ENCODE measurements around the gene POLR3E. TPM values are rescaled to one million over a fixed set of nuclear protein-coding genes. Genes with fewer than 3 reads are reported as not detected.

POLR3E gene
- total and polyA plus RNA-seq, 2 donors (not counting 3 experiments of a cell fraction or from before 2014, with no cell fraction given): 48.3 to 62.2 TPM

DNA sequence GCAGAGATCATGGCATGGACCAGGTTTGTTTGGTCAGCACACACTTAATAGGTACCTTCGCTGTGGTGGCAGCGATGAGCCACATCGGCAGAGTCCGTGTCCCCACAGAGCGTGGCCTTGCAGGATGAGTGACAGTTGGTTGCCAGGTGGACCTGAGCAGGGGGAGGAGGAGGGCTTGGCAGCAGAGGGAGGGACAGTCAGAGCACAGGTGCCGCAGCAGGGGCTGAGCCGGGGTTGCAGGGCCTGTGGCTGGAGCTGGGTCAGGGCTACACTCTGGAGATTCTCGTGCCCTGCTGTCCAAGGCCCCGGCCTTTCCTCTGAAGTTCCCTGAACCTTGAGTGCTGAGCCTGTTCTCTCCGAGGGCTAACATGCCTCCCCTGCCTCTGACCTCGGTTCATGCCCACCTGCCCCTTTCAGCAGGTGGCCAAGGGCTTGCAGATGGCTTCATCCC, 24.8 kb downstream of the POLR3E start:
- H3K4me3 ChIP-seq (replicated peaks in 1 of 3; ENCODE audit: insufficient read depth in 1 of 3, low read depth in 1 of 3, low read length in 3 of 3): no peak overlapping the region
- no peak overlapping the region for H2AFZ ChIP-seq (ENCODE audit: low read depth, low read length)
- no TSS peak for BruUV-seq (replicated peaks)
- no peaks in the 10 kb centered on the region for H3K9me3 ChIP-seq (replicated peaks; ENCODE audit: control insufficient read depth, insufficient read depth, low read length)
- FAIRE-seq (no peak), DNase-seq (ENCODE audit: low read depth, low spot score) (no peak)
- CTCF ChIA-PET: interaction anchor here (1.2 kb wide), 2 partner anchors 17 to 112 kb away, joined by 3 to 9 read pairs; no protein-coding TSS in a partner anchor
- H3K36me3 ChIP-seq (ENCODE audit: control insufficient read depth in 2 of 2, extremely low read depth in 1 of 2, insufficient read depth in 2 of 2, low read length in 2 of 2): peaks cover 2 to 46% of the 10 kb centered on the region in 2 experiments
- intact Hi-C loops (cut with micrococcal nuclease): loop anchor here (5.0 to 10.0 kb wide), 2 partner anchors 353 to 1165 kb away; partner anchors contain the start of gene LDAF1
- no peak overlapping the region for H3K27ac ChIP-seq (ENCODE audit: insufficient read depth, low read depth, low read length)
- peaks cover 14% of the 10 kb centered on the region for H3K4me1 ChIP-seq (ENCODE audit: control insufficient read depth, extremely low read depth, insufficient read depth, low read length)
- H3K4me2 ChIP-seq (ENCODE audit: insufficient read depth, low read length): no peak overlapping the region
- dilution Hi-C loops (cut with MboI; ENCODE audit: extremely low pct_ligation_motif_present, low sequenced_read_pairs): no loop called here
- POLR2A ChIA-PET: no interaction called here
- H3K79me2 ChIP-seq (ENCODE audit: control insufficient read depth, insufficient read depth, low read length): peaks cover 6% of the 10 kb centered on the region
- TF ChIP-seq POLR2AphosphoS5 (IDR thresholded peaks at IDR 0.05; ENCODE audit: insufficient read depth, low read depth, low read length): no peak
- no peak for TF ChIP-seq MYC (IDR thresholded peaks at IDR 0.05; ENCODE audit: low read depth, low read length)
- H3K9me1 ChIP-seq (replicated peaks; ENCODE audit: control insufficient read depth, extremely low read depth, insufficient read depth, low read length): no peaks in the 10 kb centered on the region
- H3K9ac ChIP-seq (replicated peaks; ENCODE audit: extremely low read depth, insufficient read depth, low read length): no peak overlapping the region
- no peaks in the 10 kb centered on the region for H4K20me1 ChIP-seq (replicated peaks; ENCODE audit: control insufficient read depth, extremely low read depth, insufficient read depth, low read length)
- H3K27me3 ChIP-seq (ENCODE audit: control insufficient read depth in 2 of 2, insufficient read depth in 2 of 2, low read length in 2 of 2): no peaks in the 10 kb centered on the region

DNA sequence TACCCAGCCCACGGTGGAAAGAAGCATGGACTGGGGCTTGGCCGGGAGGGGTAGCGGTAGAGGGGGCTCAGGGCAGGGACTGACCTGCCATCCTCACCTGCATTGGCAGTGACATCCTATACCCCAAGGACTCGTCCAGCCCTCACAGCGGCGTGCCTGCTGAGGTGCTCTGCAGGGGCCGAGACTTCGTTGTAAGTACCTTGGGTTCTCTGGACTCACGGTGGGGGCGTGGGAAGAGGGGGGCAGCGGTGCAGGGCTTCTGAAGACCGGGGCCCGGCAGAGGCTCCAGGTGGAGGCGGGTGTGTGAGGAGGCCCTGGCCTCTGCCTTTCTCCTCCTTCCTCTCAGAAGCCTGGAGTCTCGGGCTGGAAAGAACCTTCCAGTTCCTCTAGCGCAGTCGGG, 25.5 kb downstream of the POLR3E start:
- peaks cover 2 to 44% of the 10 kb centered on the region in 2 experiments for H3K36me3 ChIP-seq (ENCODE audit: control insufficient read depth in 2 of 2, extremely low read depth in 1 of 2, insufficient read depth in 2 of 2, low read length in 2 of 2)
- peaks cover 14% of the 10 kb centered on the region for H3K4me1 ChIP-seq (ENCODE audit: control insufficient read depth, extremely low read depth, insufficient read depth, low read length)
- TF ChIP-seq POLR2AphosphoS5 (IDR thresholded peaks at IDR 0.05; ENCODE audit: insufficient read depth, low read depth, low read length) (no peak), POLR2A (IDR thresholded peaks at IDR 0.05; ENCODE audit: low read depth, low read length) (no peak), GATA2 (IDR thresholded peaks at IDR 0.05; ENCODE audit: insufficient read depth, insufficient read length, low read depth, low read length) (no peak), EZH2 (IDR thresholded peaks at IDR 0.05; ENCODE audit: borderline replicate concordance, low read depth, low read length, severe bottlenecking) (no peak), MYC (IDR thresholded peaks at IDR 0.05; ENCODE audit: low read depth, low read length) (no peak), JUN (IDR thresholded peaks at IDR 0.05; ENCODE audit: borderline replicate concordance, insufficient read depth, insufficient read length, low read depth) (no peak), FOS (IDR thresholded peaks at IDR 0.05; ENCODE audit: borderline replicate concordance, insufficient read depth, low read length) (no peak)
- TF ChIP-seq, protein P1, sequence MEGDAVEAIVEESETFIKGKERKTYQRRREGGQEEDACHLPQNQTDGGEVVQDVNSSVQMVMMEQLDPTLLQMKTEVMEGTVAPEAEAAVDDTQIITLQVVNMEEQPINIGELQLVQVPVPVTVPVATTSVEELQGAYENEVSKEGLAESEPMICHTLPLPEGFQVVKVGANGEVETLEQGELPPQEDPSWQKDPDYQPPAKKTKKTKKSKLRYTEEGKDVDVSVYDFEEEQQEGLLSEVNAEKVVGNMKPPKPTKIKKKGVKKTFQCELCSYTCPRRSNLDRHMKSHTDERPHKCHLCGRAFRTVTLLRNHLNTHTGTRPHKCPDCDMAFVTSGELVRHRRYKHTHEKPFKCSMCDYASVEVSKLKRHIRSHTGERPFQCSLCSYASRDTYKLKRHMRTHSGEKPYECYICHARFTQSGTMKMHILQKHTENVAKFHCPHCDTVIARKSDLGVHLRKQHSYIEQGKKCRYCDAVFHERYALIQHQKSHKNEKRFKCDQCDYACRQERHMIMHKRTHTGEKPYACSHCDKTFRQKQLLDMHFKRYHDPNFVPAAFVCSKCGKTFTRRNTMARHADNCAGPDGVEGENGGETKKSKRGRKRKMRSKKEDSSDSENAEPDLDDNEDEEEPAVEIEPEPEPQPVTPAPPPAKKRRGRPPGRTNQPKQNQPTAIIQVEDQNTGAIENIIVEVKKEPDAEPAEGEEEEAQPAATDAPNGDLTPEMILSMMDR (IDR thresholded peaks at IDR 0.05; ENCODE audit: extremely low read depth in 1 of 2, insufficient read depth in 1 of 2, low read depth in 1 of 2, low read length in 2 of 2): no peak
- TF ChIP-seq, protein P2, sequence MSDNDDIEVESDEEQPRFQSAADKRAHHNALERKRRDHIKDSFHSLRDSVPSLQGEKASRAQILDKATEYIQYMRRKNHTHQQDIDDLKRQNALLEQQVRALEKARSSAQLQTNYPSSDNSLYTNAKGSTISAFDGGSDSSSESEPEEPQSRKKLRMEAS (IDR thresholded peaks at IDR 0.05; ENCODE audit: insufficient read depth, insufficient read length): no peak
- H4K20me1 ChIP-seq (replicated peaks; ENCODE audit: control insufficient read depth, extremely low read depth, insufficient read depth, low read length): no peaks in the 10 kb centered on the region
- H3K4me3 ChIP-seq (replicated peaks in 1 of 3; ENCODE audit: insufficient read depth in 1 of 3, low read depth in 1 of 3, low read length in 3 of 3): no peak overlapping the region
- no peak overlapping the region for H3K9ac ChIP-seq (replicated peaks; ENCODE audit: extremely low read depth, insufficient read depth, low read length)
- no peak overlapping the region for H2AFZ ChIP-seq (ENCODE audit: low read depth, low read length)
- no peak for FAIRE-seq
- no TSS peak for BruUV-seq (replicated peaks)
- H3K79me2 ChIP-seq (ENCODE audit: control insufficient read depth, insufficient read depth, low read length): peaks cover 6% of the 10 kb centered on the region
- ChIA-PET POLR2A (no interaction called here), CTCF (no interaction called here)
- no peak overlapping the region for H3K27ac ChIP-seq (ENCODE audit: insufficient read depth, low read depth, low read length)
- no peaks in the 10 kb centered on the region for H3K9me1 ChIP-seq (replicated peaks; ENCODE audit: control insufficient read depth, extremely low read depth, insufficient read depth, low read length)
- DNase-seq (ENCODE audit: low read depth, low spot score): no peak
- H3K4me2 ChIP-seq (ENCODE audit: insufficient read depth, low read length): no peak overlapping the region
- H3K27me3 ChIP-seq (ENCODE audit: control insufficient read depth in 2 of 2, insufficient read depth in 2 of 2, low read length in 2 of 2): no peaks in the 10 kb centered on the region
- dilution Hi-C loops (cut with MboI; ENCODE audit: extremely low pct_ligation_motif_present, low sequenced_read_pairs): no loop called here
- intact Hi-C loops (cut with micrococcal nuclease): loop anchor here (5.0 to 10.0 kb wide), 2 partner anchors 352 to 1165 kb away; partner anchors contain the start of gene LDAF1
- H3K9me3 ChIP-seq (replicated peaks; ENCODE audit: control insufficient read depth, insufficient read depth, low read length): no peaks in the 10 kb centered on the region
